SK-N-MC (cell line): ENCODE data around the gene ZRSR2.

Experiments
- EZH2 ChIP-seq: fragments of 200-600 bp; sonication (generic); IDR thresholded peaks from one replicate; pipeline ENCODE4 v1.6.1; 2017; ENCODE audit warnings: antibody characterized with exemption
- POLR2AphosphoS5 ChIP-seq: IDR thresholded peaks from 2 replicates; pipeline ENCODE4 v1.6.1; 2012; ENCODE audit warnings: mild to moderate bottlenecking, low read depth, low read length, borderline replicate concordance

GRCh38 chrX:15820106-15821073, 30.1 kb downstream of the ZRSR2 start:
- TF ChIP-seq POLR2AphosphoS5 (no peak), EZH2 (no peak)
